NCI-H1694 treated with DMSO at 0.1 percent for 48 hours (cell line): ENCODE data around the gene NCBP1.

Source experiments
- DNase-seq: peaks from one replicate; lab custom pipeline; 2025; lab: John Stamatoyannopoulos, UW

Gene NCBP1

GRCh38 chr9:97717866-97718265, 84.2 kb downstream of the NCBP1 start:
- DNase-seq, result no peak

DNA sequence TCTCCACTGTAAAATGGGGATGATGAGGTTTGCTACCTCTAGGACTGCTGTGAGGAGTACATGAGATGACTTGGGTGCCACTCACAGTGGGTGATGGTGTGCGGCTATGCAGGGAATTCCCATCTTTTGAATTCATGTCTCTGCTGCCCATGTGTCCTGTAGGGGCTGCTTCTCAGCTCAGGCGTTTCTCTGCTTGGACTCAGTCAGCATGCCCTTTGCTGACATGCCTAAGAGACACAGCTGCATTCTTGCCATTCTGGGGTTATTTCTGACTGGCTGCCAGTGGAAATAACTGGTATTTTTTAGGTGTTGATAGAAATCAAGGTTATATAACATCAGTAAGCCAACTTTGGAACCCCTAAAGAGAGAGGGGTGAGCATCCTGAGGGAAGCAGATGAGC, 87.8 kb downstream of the NCBP1 start:
- no peak for DNase-seq

- DNase-seq, result no peak
Measured at GRCh38 chr9:97722331-97722730, 88.7 kb downstream of the NCBP1 start.
